GM21576 (cell line): ENCODE data around the gene DHX29.
"Not testable (repeated sequence)": the region's sequence is repeated elsewhere in the genome, so short reads cannot be mapped to it uniquely, and the experiment has no call there.

ENCODE experiments used
- ATAC-seq: cut with Tn5 transposase; IDR thresholded peaks from one replicate; pipeline ENCODE4 v1.9.1; 2021; ENCODE audit warnings: mild to moderate bottlenecking, moderate library complexity; ENCODE audit not compliant: unreplicated experiment

The DHX29 gene

GRCh38 chr5:55318237-55318636, 10.7 kb upstream of the DHX29 start:
- ATAC-seq, result not testable (repeated sequence)

GRCh38 chr5:55316837-55317236, 9.3 kb upstream of the DHX29 start:
- no peak for ATAC-seq

- ATAC-seq, result no peak
These were observed 8.8 kb upstream of the DHX29 start for GRCh38 chr5:55316289-55316688.

- no peak for ATAC-seq
These were observed 6.5 kb upstream of the DHX29 start for GRCh38 chr5:55313870-55314617.

- ATAC-seq, result no peak
These were observed 851 bp upstream of the DHX29 start for GRCh38 chr5:55308254-55308836.

GRCh38 chr5:55306641-55307382, 682 bp downstream of the DHX29 start:
- ATAC-seq, result no peak

- no peak for ATAC-seq
These were observed 2.1 kb downstream of the DHX29 start for GRCh38 chr5:55305345-55305744.

GRCh38 chr5:55304584-55304983, 2.9 kb downstream of the DHX29 start:
- ATAC-seq, result no peak

GRCh38 chr5:55303238-55303690, 4.2 kb downstream of the DHX29 start:
- ATAC-seq, result no peak

- ATAC-seq, result no peak
These were observed 6.6 kb downstream of the DHX29 start for GRCh38 chr5:55300890-55301289.

- no peak for ATAC-seq
These were observed 12.6 kb downstream of the DHX29 start for GRCh38 chr5:55294935-55295334.

- ATAC-seq, result no peak
These were observed 16.5 kb downstream of the DHX29 start for GRCh38 chr5:55290991-55291390.

GRCh38 chr5:55289808-55290207, 17.7 kb downstream of the DHX29 start:
- no peak for ATAC-seq

GRCh38 chr5:55286411-55286933, 21.0 kb downstream of the DHX29 start:
- no peak for ATAC-seq

- no peak for ATAC-seq
These were observed 28.7 kb downstream of the DHX29 start for GRCh38 chr5:55278778-55279177.

- no peak for ATAC-seq
These were observed 30.7 kb downstream of the DHX29 start for GRCh38 chr5:55276771-55277170.

GRCh38 chr5:55258339-55258738, 49.2 kb downstream of the DHX29 start:
- ATAC-seq, result no peak

- ATAC-seq, result no peak
These were observed 52.7 kb downstream of the DHX29 start for GRCh38 chr5:55254802-55255201.

GRCh38 chr5:55250064-55250463, 57.4 kb downstream of the DHX29 start:
- ATAC-seq, result no peak

- no peak for ATAC-seq
These were observed 65.7 kb downstream of the DHX29 start for GRCh38 chr5:55241746-55242145.

- no peak for ATAC-seq
These were observed 70.7 kb downstream of the DHX29 start for GRCh38 chr5:55236800-55237199.
